ENCODE measurements around the gene ARHGEF37. TPM values are rescaled to one million over a fixed set of nuclear protein-coding genes. Genes with fewer than 3 reads are reported as not detected.
A peak's percentile ranks its signal among the peaks of the same experiment; 100 is the strongest.

ARHGEF37 gene
- total and polyA plus RNA-seq, 9 of the 15 experiments (the other 6 are each of a cell fraction or from before 2014, with no cell fraction given), result 0.01 to 0.27 (median 0.05) TPM

DNA sequence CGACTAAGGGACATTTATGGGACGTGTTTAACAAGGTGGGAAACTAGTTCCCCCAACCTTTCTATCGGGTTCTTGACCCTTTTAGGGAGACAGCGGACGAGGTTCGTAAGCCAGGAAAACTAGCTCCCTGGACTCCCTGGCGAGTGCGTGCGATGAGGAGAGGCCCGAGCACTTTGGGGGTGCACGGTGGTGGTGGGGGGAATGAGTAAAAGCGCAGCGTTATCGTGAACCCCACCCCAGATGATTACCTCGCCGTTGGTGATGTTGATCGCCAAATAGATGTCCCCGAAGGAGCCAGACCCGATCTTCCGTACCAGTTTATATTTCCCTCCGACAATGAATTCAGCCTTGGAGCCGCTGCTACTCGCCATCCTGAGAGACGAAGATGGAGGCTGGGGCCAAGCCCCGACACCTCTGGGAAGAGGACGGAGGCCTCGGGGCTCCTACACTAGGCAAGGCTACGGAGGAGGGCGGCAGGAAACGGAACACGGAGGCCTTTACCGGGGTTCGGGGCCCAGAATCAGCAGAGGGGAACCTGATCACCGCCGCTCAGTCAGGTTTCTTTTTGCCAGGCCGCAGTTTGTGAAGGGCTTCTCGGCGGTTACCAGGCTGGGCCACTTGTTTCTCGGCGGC is 30.6 kb upstream of the ARHGEF37 start (continued):
- TF ChIP-seq POLR2H (tag; IDR thresholded peaks at IDR 0.05; ENCODE audit: low read depth) (no peak), ILK (tag; IDR thresholded peaks at IDR 0.05; ENCODE audit: borderline replicate concordance, low read depth) (no peak), TAF7 (tag; IDR thresholded peaks at IDR 0.05) (peak; percentile 65; the same call in 1 of the 2 replicates), HLTF (IDR thresholded peaks at IDR 0.05) (peak; percentile 38; the same call in 1 of the 2 replicates), ARID1B (IDR thresholded peaks at IDR 0.05) (no peak), ZNF408 (CRISPR knock-in tag; IDR thresholded peaks at IDR 0.05; ENCODE audit: low read depth) (no peak), CHD2 (IDR thresholded peaks at IDR 0.05; ENCODE audit: low read depth, low read length) (peak; percentile 12; the same call in 1 of the 2 replicates), NR2F6 (CRISPR knock-in tag; IDR thresholded peaks at IDR 0.05) (0 out of 2 replicates have a peak, but pooled peaks have one; percentile 58), KLF6 (CRISPR knock-in tag; IDR thresholded peaks at IDR 0.05; ENCODE audit: borderline replicate concordance) (no peak), CHD1 (IDR thresholded peaks at IDR 0.05; ENCODE audit: low read length) (peak; percentile 98), PRPF4 (IDR thresholded peaks at IDR 0.05; ENCODE audit: insufficient read depth, low read depth, low read length, poor library complexity, severe bottlenecking) (no peak), BRD4 (IDR thresholded peaks at IDR 0.05) (0 out of 2 replicates have a peak, but pooled peaks have one; percentile 3), TCF7L2 (IDR thresholded peaks at IDR 0.05; ENCODE audit: low read depth, low read length) (no peak), KAT8 (IDR thresholded peaks at IDR 0.05; ENCODE audit: low read depth) (peak; percentile 86; the same call in 1 of the 2 replicates), TEAD4 (IDR thresholded peaks at IDR 0.05; ENCODE audit: low read length) (no peak), TEAD4 (CRISPR knock-in tag; IDR thresholded peaks at IDR 0.05; ENCODE audit: borderline replicate concordance) (peak; percentile 36; the same call in 1 of the 2 replicates)
- TF ChIP-seq, protein P1, sequence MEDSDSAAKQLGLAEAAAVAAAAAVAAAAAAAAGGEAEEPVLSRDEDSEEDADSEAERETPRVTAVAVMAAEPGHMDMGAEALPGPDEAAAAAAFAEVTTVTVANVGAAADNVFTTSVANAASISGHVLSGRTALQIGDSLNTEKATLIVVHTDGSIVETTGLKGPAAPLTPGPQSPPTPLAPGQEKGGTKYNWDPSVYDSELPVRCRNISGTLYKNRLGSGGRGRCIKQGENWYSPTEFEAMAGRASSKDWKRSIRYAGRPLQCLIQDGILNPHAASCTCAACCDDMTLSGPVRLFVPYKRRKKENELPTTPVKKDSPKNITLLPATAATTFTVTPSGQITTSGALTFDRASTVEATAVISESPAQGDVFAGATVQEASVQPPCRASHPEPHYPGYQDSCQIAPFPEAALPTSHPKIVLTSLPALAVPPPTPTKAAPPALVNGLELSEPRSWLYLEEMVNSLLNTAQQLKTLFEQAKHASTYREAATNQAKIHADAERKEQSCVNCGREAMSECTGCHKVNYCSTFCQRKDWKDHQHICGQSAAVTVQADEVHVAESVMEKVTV (CRISPR knock-in tag; IDR thresholded peaks at IDR 0.05), result no peak
- TF ChIP-seq, protein P2, sequence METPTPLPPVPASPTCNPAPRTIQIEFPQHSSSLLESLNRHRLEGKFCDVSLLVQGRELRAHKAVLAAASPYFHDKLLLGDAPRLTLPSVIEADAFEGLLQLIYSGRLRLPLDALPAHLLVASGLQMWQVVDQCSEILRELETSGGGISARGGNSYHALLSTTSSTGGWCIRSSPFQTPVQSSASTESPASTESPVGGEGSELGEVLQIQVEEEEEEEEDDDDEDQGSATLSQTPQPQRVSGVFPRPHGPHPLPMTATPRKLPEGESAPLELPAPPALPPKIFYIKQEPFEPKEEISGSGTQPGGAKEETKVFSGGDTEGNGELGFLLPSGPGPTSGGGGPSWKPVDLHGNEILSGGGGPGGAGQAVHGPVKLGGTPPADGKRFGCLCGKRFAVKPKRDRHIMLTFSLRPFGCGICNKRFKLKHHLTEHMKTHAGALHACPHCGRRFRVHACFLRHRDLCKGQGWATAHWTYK (CRISPR knock-in tag; IDR thresholded peaks at IDR 0.05), result 0 out of 2 replicates have a peak, but pooled peaks have one; percentile 8
- TF ChIP-seq, protein P3, sequence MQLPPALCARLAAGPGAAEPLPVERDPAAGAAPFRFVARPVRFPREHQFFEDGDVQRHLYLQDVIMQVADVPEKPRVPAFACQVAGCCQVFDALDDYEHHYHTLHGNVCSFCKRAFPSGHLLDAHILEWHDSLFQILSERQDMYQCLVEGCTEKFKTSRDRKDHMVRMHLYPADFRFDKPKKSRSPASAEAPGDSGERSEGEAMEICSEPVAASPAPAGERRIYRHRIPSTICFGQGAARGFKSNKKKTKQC (CRISPR knock-in tag; IDR thresholded peaks at IDR 0.05), result peak; percentile 44; the same call in 1 of the 2 replicates
- TF ChIP-seq, protein P4, sequence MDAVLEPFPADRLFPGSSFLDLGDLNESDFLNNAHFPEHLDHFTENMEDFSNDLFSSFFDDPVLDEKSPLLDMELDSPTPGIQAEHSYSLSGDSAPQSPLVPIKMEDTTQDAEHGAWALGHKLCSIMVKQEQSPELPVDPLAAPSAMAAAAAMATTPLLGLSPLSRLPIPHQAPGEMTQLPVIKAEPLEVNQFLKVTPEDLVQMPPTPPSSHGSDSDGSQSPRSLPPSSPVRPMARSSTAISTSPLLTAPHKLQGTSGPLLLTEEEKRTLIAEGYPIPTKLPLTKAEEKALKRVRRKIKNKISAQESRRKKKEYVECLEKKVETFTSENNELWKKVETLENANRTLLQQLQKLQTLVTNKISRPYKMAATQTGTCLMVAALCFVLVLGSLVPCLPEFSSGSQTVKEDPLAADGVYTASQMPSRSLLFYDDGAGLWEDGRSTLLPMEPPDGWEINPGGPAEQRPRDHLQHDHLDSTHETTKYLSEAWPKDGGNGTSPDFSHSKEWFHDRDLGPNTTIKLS (IDR thresholded peaks at IDR 0.05; ENCODE audit: borderline replicate concordance, low read depth), result no peak
- TF ChIP-seq, protein P5, sequence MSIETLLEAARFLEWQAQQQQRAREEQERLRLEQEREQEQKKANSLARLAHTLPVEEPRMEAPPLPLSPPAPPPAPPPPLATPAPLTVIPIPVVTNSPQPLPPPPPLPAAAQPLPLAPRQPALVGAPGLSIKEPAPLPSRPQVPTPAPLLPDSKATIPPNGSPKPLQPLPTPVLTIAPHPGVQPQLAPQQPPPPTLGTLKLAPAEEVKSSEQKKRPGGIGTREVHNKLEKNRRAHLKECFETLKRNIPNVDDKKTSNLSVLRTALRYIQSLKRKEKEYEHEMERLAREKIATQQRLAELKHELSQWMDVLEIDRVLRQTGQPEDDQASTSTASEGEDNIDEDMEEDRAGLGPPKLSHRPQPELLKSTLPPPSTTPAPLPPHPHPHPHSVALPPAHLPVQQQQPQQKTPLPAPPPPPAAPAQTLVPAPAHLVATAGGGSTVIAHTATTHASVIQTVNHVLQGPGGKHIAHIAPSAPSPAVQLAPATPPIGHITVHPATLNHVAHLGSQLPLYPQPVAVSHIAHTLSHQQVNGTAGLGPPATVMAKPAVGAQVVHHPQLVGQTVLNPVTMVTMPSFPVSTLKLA (conservative IDR thresholded peaks at IDR 0.05), result no peak

Measured in K562 (cell line).